Caco-2 (cell line): ENCODE data around the gene HTR3C. TPM values are rescaled to one million over a fixed set of nuclear protein-coding genes. Genes with fewer than 3 reads are reported as not detected.

Experiments used
- BruUV-seq: library from RNA; stranded (reverse); fragments of 400-500 nt; replicated peaks from 2 replicates; lab custom pipeline; 2021; lab: Mats Ljungman, UMichigan
- CTCF ChIA-PET: fragments of 300-600 bp; sonication (Branson Sonifier 250); formaldehyde crosslinking; loops from one replicate; lab custom pipeline; 2022; ENCODE audit warnings: antibody characterized with exemption; lab: Charles Lee
- POLR2A ChIA-PET: fragments of 300-600 bp; sonication (Branson Sonifier 250); formaldehyde crosslinking; loops from one replicate; lab custom pipeline; 2022; ENCODE audit warnings: antibody characterized with exemption; lab: Charles Lee
- DNase-seq, 2 experiments: peaks; one replicate each; pipeline versions ENCODE4 v3.0.0 to v3.0.0-alpha.2; 2020 to 2022
- H3K27me3 ChIP-seq: replicated peaks from 2 replicates; pipeline ENCODE4 v1.6.0; 2011; ENCODE audit warnings: low read length; ENCODE audit not compliant: control insufficient read depth, insufficient read depth
- H3K36me3 ChIP-seq: 2 replicates; pipeline ENCODE4 v1.5.1; 2011; ENCODE audit warnings: low read length; ENCODE audit not compliant: control insufficient read depth, insufficient read depth
- H3K4me1 ChIP-seq: fragments of 250-450 bp; sonication (Bioruptor Pico); 2 replicates; pipeline ENCODE4 v1.5.1; 2020; ENCODE audit warnings: mild to moderate bottlenecking
- H3K4me3 ChIP-seq: 2 replicates; pipeline ENCODE4 v1.5.1; 2011; ENCODE audit warnings: low read depth, mild to moderate bottlenecking, control low read depth, low read length
- H3K9me3 ChIP-seq: fragments of 250-450 bp; sonication (Bioruptor Pico); 2 replicates; pipeline ENCODE4 v1.5.1; 2020; ENCODE audit warnings: mild to moderate bottlenecking, moderate library complexity
- H3K27ac Mint-ChIP-seq: one replicate; pipeline ENCODE4 v1.8.0; 2022; ENCODE audit warnings: mixed read lengths; ENCODE audit not compliant: unreplicated experiment
- H3K27me3 Mint-ChIP-seq: one replicate; pipeline ENCODE4 v1.8.0; 2022; ENCODE audit warnings: mixed read lengths; ENCODE audit not compliant: insufficient read depth, unreplicated experiment
- H3K36me3 Mint-ChIP-seq: one replicate; pipeline ENCODE4 v1.8.0; 2022; ENCODE audit warnings: mild to moderate bottlenecking, mixed read lengths; ENCODE audit not compliant: insufficient read depth, unreplicated experiment
- H3K4me1 Mint-ChIP-seq: one replicate; pipeline ENCODE4 v1.8.0; 2022; ENCODE audit warnings: low read depth, mixed read lengths; ENCODE audit not compliant: unreplicated experiment
- H3K4me3 Mint-ChIP-seq: one replicate; pipeline ENCODE4 v1.8.0; 2022; ENCODE audit warnings: mild to moderate bottlenecking, moderate library complexity, mixed read lengths; ENCODE audit not compliant: unreplicated experiment
- H3K9me3 Mint-ChIP-seq: one replicate; pipeline ENCODE4 v1.8.0; 2022; ENCODE audit warnings: mixed read lengths; ENCODE audit not compliant: unreplicated experiment
- intact Hi-C: fragments of 100-400 bp; cut with micrococcal nuclease; formaldehyde crosslinking; loops from one replicate; pipeline ENCODE4 v1.10.0; 2022; ENCODE audit not compliant: unreplicated experiment
- total RNA-seq: library from RNA; stranded (reverse); gene quantifications from 2 replicates; pipeline ENCODE4 v1.2.3, GENCODE V29; 2022
- TF ChIP-seq, protein P1 (sequence below), 2 experiments: fragments of 200-600 bp in 1 of 2; IDR thresholded peaks; 1 replicate in 1 of 2; 2 replicates in 1 of 2; pipeline versions ENCODE4 v1.5.1 to v1.8.0; 2011 to 2022; ENCODE audit warnings: antibody characterized with exemption in 1 of 2, control low read depth in 1 of 2, inconsistent platforms in 1 of 2, low read depth in 1 of 2, low read length in 1 of 2, mild to moderate bottlenecking in 1 of 2, moderate library complexity in 1 of 2; ENCODE audit not compliant: insufficient read depth in 1 of 2, severe bottlenecking in 1 of 2, unreplicated experiment in 1 of 2

The HTR3C gene
- total RNA-seq, 1 experiment from 2014 or later = not detected

DNA sequence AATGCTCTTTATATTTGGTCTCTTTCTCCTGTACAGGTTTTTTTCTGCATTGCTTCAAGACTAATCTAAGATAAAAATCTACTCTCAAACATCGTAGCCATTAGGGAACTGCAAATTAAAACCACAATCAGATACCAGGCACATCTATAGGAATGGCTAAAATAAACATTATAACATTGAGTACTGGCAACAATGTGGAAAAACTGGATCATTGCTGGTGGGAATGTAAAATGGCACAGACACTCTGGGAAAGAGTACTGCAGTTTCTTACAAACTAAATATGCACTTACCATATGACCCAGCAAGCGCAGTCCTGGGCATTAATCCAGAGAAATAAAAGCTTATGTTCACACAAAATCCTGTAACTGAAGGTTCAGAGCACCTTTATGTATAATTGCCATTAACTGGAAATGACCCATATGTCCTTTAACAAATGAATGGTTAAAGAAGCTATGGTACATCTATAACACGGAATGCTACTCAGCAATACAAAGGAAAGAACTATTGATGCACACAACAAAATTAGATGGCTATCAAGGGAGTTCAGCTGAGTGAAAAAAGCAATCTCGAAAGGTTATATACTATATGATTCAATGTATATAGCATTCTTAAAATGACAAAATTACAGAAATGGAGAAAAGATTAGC lies 41.5 kb upstream of the HTR3C start:
- H3K9me3 Mint-ChIP-seq = no peaks in the 10 kb centered on the region
- Histone ChIP-seq H3K4me3 (no peak overlapping the region), H3K4me1 (peaks cover 4% of the 10 kb centered on the region; the same call in 1 of the 2 replicates), H3K27me3 (no peaks in the 10 kb centered on the region), H3K9me3 (no peaks in the 10 kb centered on the region), H3K36me3 (no peaks in the 10 kb centered on the region)
- TF ChIP-seq, protein P1, sequence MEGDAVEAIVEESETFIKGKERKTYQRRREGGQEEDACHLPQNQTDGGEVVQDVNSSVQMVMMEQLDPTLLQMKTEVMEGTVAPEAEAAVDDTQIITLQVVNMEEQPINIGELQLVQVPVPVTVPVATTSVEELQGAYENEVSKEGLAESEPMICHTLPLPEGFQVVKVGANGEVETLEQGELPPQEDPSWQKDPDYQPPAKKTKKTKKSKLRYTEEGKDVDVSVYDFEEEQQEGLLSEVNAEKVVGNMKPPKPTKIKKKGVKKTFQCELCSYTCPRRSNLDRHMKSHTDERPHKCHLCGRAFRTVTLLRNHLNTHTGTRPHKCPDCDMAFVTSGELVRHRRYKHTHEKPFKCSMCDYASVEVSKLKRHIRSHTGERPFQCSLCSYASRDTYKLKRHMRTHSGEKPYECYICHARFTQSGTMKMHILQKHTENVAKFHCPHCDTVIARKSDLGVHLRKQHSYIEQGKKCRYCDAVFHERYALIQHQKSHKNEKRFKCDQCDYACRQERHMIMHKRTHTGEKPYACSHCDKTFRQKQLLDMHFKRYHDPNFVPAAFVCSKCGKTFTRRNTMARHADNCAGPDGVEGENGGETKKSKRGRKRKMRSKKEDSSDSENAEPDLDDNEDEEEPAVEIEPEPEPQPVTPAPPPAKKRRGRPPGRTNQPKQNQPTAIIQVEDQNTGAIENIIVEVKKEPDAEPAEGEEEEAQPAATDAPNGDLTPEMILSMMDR (IDR thresholded peaks at IDR 0.05; ENCODE audit: insufficient read depth in 1 of 2, low read depth in 1 of 2, low read length in 1 of 2, severe bottlenecking in 1 of 2, unreplicated experiment in 1 of 2) = no peak
- ChIA-PET CTCF (interaction anchor here (1.2 kb wide), 1 partner anchor 116 kb away, joined by 3 read pairs; no protein-coding TSS in a partner anchor), POLR2A (no interaction called here)
- H3K36me3 Mint-ChIP-seq = peaks cover 19% of the 10 kb centered on the region
- H3K4me1 Mint-ChIP-seq = peaks cover 8% of the 10 kb centered on the region
- H3K4me3 Mint-ChIP-seq = no peak overlapping the region
- BruUV-seq = no TSS peak
- intact Hi-C loops = no loop called here
- no peak overlapping the region for H3K27ac Mint-ChIP-seq
- no peak for DNase-seq
- no peaks in the 10 kb centered on the region for H3K27me3 Mint-ChIP-seq

DNA sequence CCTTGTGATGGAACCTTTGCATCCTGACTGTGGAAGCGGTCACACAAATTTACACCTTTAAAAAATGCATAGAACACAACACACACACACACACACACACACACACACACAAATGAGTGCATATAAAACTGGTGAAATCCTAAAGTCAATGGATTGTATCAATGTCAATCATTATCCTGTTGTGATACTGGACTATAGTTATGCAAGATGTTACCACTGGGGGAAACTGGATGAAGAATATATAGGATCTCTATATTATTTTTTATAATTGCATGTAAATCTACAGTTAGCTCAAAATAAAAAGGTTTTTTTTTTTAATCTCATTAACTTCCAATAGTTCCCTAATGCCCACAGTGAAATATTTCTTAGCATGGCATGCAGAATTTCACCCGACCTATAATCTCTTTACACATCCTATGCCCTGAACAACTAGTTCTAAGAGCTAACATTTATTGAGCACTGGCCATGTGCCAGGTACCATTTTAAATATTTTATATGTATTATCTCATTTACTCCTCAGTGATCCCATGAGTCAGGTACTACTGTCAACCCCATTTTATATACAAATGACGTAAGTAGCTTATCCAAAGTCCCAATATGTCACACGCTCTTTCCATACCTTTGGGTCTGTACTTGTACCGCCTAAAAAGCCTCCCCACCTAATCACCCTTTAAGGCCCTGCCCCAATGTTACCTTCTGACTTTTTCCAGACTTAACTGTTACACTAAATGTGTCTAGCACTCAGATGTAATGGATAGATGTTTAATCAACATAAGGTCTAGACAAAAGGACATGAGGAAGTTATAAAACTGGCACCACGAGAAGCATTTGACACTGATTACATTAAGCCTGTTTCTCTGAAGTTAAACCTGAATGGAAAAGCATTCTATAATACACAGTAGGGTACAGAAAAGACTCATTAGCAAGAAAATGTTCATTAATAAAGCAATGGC lies 40.6 kb upstream of the HTR3C start:
- DNase-seq = no peak
- peaks cover 7% of the 10 kb centered on the region for H3K4me1 Mint-ChIP-seq
- Histone ChIP-seq H3K9me3 (no peaks in the 10 kb centered on the region), H3K4me3 (no peak overlapping the region), H3K36me3 (no peaks in the 10 kb centered on the region), H3K4me1 (no peaks in the 10 kb centered on the region), H3K27me3 (no peaks in the 10 kb centered on the region)
- POLR2A ChIA-PET = no interaction called here
- intact Hi-C loops = no loop called here
- H3K9me3 Mint-ChIP-seq = no peaks in the 10 kb centered on the region
- H3K4me3 Mint-ChIP-seq = no peak overlapping the region
- no peaks in the 10 kb centered on the region for H3K27me3 Mint-ChIP-seq
- CTCF ChIA-PET = no interaction called here
- BruUV-seq = no TSS peak
- no peak overlapping the region for H3K27ac Mint-ChIP-seq
- H3K36me3 Mint-ChIP-seq = peaks cover 15% of the 10 kb centered on the region
- TF ChIP-seq, protein P1 (IDR thresholded peaks at IDR 0.05; ENCODE audit: insufficient read depth in 1 of 2, low read depth in 1 of 2, low read length in 1 of 2, severe bottlenecking in 1 of 2, unreplicated experiment in 1 of 2) = no peak

DNA sequence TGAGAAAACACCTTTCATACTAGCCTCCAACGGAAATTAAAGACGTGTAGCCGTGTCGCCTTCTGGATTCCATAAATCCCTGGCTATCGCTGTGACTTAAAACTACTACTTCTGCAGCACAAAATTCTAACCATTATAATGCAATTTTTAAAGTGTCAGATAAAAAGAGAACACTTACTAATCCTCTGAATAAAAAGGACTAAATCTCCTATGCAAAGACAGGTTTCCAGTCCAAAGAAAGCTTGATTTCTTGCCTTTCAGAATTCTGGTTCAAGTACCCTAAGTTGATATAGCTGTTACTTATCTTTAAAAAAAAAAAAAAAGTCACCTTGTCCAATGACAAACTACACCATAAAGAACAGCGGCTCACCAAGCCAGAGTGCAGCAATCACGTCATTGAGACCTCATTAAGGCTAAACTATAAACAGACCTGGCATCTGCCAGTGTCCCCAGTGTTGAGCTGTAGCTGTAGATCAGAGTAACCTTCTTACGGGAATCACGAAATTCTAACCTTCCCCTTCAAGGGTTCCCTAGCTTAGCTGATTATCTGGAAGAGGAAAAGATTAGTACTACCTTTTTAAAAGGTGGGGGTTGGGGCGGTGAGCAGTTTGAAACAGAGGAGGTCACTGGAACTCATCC lies 37.3 kb upstream of the HTR3C start:
- Histone ChIP-seq H3K4me3 (no peak overlapping the region), H3K36me3 (no peaks in the 10 kb centered on the region), H3K4me1 (no peaks in the 10 kb centered on the region), H3K27me3 (no peaks in the 10 kb centered on the region), H3K9me3 (no peaks in the 10 kb centered on the region)
- Mint-ChIP-seq H3K9me3 (no peaks in the 10 kb centered on the region), H3K4me3 (no peak overlapping the region), H3K36me3 (peaks cover 16% of the 10 kb centered on the region), H3K27me3 (no peaks in the 10 kb centered on the region), H3K4me1 (no peaks in the 10 kb centered on the region), H3K27ac (no peak overlapping the region)
- no TSS peak for BruUV-seq
- CTCF ChIA-PET = interaction anchor here (0.6 to 1.4 kb wide), 3 partner anchors 111 to 123 kb away, joined by 3 to 8 read pairs (median 6); no protein-coding TSS in a partner anchor
- POLR2A ChIA-PET = interaction anchor here (0.6 kb wide), 2 partner anchors 33 to 227 kb away, joined by 3 to 4 read pairs; no protein-coding TSS in a partner anchor
- intact Hi-C loops = loop anchor here (2.0 to 5.0 kb wide), 2 partner anchors 63 to 111 kb away; no protein-coding TSS in a partner anchor
- TF ChIP-seq, protein P1 (IDR thresholded peaks at IDR 0.05; ENCODE audit: insufficient read depth in 1 of 2, low read depth in 1 of 2, low read length in 1 of 2, severe bottlenecking in 1 of 2, unreplicated experiment in 1 of 2) = no peak
- no peak for DNase-seq
